Ovary (tissue), 9 donors: Measurements from ENCODE around the gene F12. TPM values are rescaled to one million over a fixed set of nuclear protein-coding genes. Genes with fewer than 3 reads are reported as not detected.

ENCODE experiments used
- DNase-seq, 5 donors: peaks; one replicate each; pipeline ENCODE4 v3.0.0-alpha.2; 2019 to 2020
- H3K27ac ChIP-seq, 2 donors: fragments of 200-600 bp; one replicate each; pipeline versions ENCODE4 v1.5.1 to v1.8.0; 2019 to 2022
- H3K27me3 ChIP-seq: fragments of 200-600 bp; one replicate; pipeline ENCODE4 v1.8.0; 2022
- H3K36me3 ChIP-seq: fragments of 200-600 bp; sonication (generic); one replicate; pipeline ENCODE4 v1.5.1; 2019
- H3K4me1 ChIP-seq: one replicate; pipeline ENCODE4 v1.8.1; 2013; ENCODE audit warnings: mild to moderate bottlenecking, moderate library complexity; ENCODE audit not compliant: insufficient read depth
- H3K4me3 ChIP-seq: fragments of 200-600 bp; sonication (generic); one replicate; pipeline ENCODE4 v1.5.1; 2017
- H3K9me3 ChIP-seq, 2 donors: fragments of 200-600 bp in 1 of 2; sonication (generic) in 1 of 2; one replicate each; pipeline versions ENCODE4 v1.5.1 to v1.8.1; 2013 to 2019; ENCODE audit warnings: mild to moderate bottlenecking in 1 of 2, moderate library complexity in 1 of 2
- CTCF ChIP-seq, 3 donors: fragments of 450-650 bp in 2 of 3; fragments of 200-600 bp in 1 of 3; IDR thresholded peaks; one replicate each; pipeline versions ENCODE4 v1.5.1 to v1.8.0; 2016 to 2022; ENCODE audit warnings: antibody characterized with exemption in 3 of 3, mild to moderate bottlenecking in 1 of 3
- EP300 ChIP-seq: sonication (generic); formaldehyde crosslinking; IDR thresholded peaks from one replicate; pipeline ENCODE4 v1.6.1; 2017; ENCODE audit warnings: antibody characterized with exemption
- POLR2A ChIP-seq: fragments of 450-650 bp; IDR thresholded peaks from one replicate; pipeline ENCODE4 v1.6.1; 2017; ENCODE audit warnings: antibody characterized with exemption, mild to moderate bottlenecking, moderate library complexity
- WGBS, 3 donors: extraction: QIAGEN DNeasy Blood & Tissue Kit in 1 of 3; methylation state at CpG; one replicate each; pipeline versions ENCODE4 v1.1.5 to v1.1.7; 2013 to 2017; 5-methylcytosine and 5-hydroxymethylcytosine counted together
- intact Hi-C, 4 donors: fragments of 100-400 bp; cut with DNase I; formaldehyde crosslinking; loops; one replicate each; pipeline versions ENCODE4 v1.11.0 to v1.15.1; 2022 to 2023
- polyA plus RNA-seq, 2 donors: library from polyadenylated mRNA; stranded (reverse); fragments of 200-250 nt in 1 of 2; fragments of 350-450 nt in 1 of 2; fragmentation: Illumina TruSeq in 1 of 2; extraction: RNeasy Lipid Tissue Mini Kit (QIAGEN cat#74804) in 1 of 2; gene quantifications; one replicate each; pipeline ENCODE4 v1.2.3, GENCODE V29; 2013 to 2014
- total RNA-seq, 7 donors: library from RNA; depleted of rRNA in 2 of 7; stranded (reverse); fragments of >200 nt in 2 of 7; fragmentation: NEBNext Ultra II Directional in 3 of 7; extraction: Animal tissue kit (Norgen Biotek cat#: 25700) in 3 of 7; gene quantifications; one replicate each; pipeline versions ENCODE4 v1.1.0 to v1.2.4, GENCODE V29; 2016 to 2023
- donor health status: DM: no; HTN: no; CAD: no; lungs with moderate emphysema.
- donor health status: DM: no; HTN: no; CAD: no.
- donor health status: Bipolar disorder and iron deficiency.
- donor health status: DM: yes; HTN: yes; CAD: no.
- donor health status: DM: no; HTN: no; CAD: no.
- donor health status: DM: yes; HTN: yes; CAD: no.

The F12 gene
- total and polyA plus RNA-seq, 9 donors: 0.28 to 1.7 TPM; not detected in 7

DNA sequence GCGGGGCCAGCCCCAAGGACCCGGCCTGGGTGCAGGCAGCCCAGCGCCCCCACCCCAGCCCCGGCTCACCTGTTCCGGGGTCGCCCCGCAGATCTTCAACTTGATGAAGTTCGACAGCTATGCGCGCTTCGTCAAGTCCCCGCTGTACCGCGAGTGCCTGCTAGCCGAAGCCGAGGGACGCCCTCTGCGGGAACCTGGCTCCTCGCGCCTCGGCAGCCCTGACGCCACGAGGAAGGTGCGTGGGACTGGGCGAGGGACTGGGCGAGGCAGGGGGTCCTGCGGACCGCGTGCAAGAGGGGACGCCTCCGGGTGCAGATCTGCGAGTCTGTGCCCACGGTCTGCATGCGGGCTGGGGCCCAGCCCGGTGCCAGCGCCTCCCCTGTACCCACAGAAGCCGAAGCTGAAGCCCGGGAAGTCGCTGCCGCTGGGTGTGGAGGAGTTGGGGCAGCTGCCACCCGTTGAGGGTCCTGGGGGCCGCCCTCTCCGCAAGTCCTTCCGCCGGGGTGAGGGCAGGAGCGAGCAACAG, 42.0 kb downstream of the F12 start:
- no peaks in the 10 kb centered on the region for H3K9me3 ChIP-seq
- H3K4me3 ChIP-seq: peak overlapping the region; percentile 44
- no peaks in the 10 kb centered on the region for H3K36me3 ChIP-seq
- peak overlapping the region; percentile 86 to 92 for H3K27ac ChIP-seq
- TF ChIP-seq EP300: no peak
- no peak for TF ChIP-seq CTCF (IDR thresholded peaks at IDR 0.05)
- no peak for TF ChIP-seq POLR2A
- peaks cover 12% of the 10 kb centered on the region for H3K4me1 ChIP-seq
- H3K27me3 ChIP-seq: no peaks in the 10 kb centered on the region
- intact Hi-C loops: loop anchor here in 1 of 4 donors (10.0 kb wide), 1 partner anchor 253 kb away; no protein-coding TSS in a partner anchor
- 9 to 22% (median 12%) methylated on average over 46 of the region's 46 CpGs for WGBS, 3 donors
- DNase-seq: no peak

DNA sequence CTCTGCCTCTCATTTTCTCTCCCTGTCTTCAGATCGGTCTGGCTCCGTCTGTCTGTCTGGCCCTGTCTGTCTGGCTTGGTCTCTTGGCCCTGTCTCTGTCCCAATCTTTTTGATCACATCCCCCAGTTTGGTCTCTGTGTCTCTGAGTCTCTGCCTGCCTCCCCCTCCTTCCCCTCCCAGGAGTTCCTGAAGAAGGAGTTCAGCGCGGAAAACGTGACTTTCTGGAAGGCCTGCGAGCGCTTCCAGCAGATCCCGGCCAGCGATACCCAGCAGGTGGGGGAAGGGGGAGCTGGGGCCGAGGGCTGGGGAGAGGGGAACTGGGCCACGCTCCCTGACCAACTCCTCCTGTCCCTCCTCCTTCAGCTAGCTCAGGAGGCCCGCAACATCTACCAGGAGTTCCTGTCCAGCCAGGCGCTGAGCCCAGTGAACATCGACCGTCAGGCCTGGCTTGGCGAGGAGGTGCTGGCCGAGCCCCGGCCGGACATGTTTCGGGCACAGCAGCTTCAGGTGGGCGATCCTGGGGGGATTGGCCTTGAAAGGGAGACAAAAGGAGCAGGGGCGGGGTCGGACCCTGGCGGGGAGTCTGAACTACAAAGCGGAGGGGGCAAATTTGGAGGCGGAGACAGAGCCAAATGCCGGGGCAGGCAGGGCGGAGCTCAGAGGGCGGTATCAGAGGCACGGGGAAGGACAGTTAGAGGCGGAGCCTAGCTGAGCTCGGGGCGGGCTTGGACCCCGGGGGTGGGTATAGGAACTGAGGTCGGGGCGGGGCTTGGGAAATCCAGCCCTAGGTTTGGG, 42.6 kb downstream of the F12 start:
- Histone ChIP-seq H3K36me3 (no peaks in the 10 kb centered on the region), H3K9me3 (no peaks in the 10 kb centered on the region), H3K27me3 (no peaks in the 10 kb centered on the region), H3K4me3 (peak overlapping the region; percentile 44), H3K27ac (peak overlapping the region; percentile 86 to 92), H3K4me1 (peaks cover 12% of the 10 kb centered on the region)
- WGBS, 3 donors: 3 to 14% (median 6%) methylated on average over 34 to 36 of the region's 36 CpGs
- DNase-seq: peak; percentile 92 to 95 (median 93)
- intact Hi-C loops: loop anchor here in 1 of 4 donors (10.0 kb wide), 1 partner anchor 252 kb away; no protein-coding TSS in a partner anchor
- TF ChIP-seq POLR2A: peak; percentile 46
- TF ChIP-seq EP300: no peak
- TF ChIP-seq CTCF (IDR thresholded peaks at IDR 0.05): no peak

GRCh38 chr5:177365845-177366527, 43.4 kb downstream of the F12 start:
- 63 to 73% (median 69%) methylated on average over 14 of the region's 14 CpGs for WGBS, 3 donors

More at GRCh38 chr5:177365845-177366527, 43.4 kb downstream of the F12 start:
- Histone ChIP-seq H3K36me3 (no peaks in the 10 kb centered on the region), H3K4me3 (no peak overlapping the region), H3K27me3 (no peaks in the 10 kb centered on the region), H3K4me1 (peaks cover 9% of the 10 kb centered on the region), H3K9me3 (no peaks in the 10 kb centered on the region), H3K27ac (peak overlapping the region; percentile 86 to 92)
- intact Hi-C loops: loop anchor here in 1 of 4 donors (10.0 kb wide), 1 partner anchor 251 kb away; no protein-coding TSS in a partner anchor
- TF ChIP-seq EP300: no peak
- no peak for TF ChIP-seq POLR2A
- TF ChIP-seq CTCF (IDR thresholded peaks at IDR 0.05): no peak
- DNase-seq: peak in 1 of 5 donors; percentile 44
